SIG-M5 (cell line): ENCODE results near the gene PAPPA.

Experiments used
- DNase-seq: peaks from one replicate; lab custom pipeline; 2025; lab: John Stamatoyannopoulos, UW

Gene PAPPA

DNA sequence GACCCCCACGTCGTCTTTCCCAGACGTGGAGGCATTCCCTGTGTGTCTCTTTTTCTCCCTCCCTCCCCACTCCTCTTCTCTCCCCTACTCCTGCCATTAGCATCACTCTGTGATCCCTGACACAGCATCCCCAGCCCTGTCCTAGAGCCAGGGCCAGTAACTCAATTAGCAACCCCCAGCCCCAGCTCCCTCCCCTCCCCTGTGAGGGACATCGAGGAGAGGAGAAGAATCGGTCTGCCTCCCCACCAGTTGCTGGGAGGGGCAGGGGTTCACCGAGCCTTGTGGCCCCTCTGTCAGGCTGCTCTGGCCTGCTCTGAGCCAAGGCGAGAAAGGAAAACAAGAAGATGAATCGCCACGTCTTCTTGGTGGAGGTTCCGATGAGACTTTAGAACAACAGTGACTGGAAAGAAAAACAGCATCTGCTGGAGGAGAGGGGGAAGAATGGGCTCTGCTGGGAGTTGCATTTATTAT, 123.1 kb downstream of the PAPPA start:
- no peak for DNase-seq

DNA sequence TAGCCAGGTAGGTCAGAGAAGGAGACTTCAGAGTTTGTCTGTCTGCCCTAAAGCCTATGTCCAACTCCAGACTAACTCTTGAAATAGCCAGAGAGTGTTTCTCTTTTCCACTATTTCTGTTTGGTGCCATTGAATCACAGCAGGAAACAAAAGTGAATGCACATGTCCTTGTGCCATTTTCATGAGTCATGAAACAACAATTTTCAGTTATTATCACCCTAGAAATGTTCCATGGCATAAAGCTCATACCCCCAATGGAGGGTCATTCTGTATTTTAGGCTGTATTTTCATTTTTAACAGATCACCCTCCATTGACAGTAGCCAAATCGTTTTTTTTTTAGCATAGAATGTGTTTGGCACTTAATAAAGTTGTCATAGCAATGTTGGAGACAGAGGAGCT, 124.7 kb downstream of the PAPPA start:
- no peak for DNase-seq

DNA sequence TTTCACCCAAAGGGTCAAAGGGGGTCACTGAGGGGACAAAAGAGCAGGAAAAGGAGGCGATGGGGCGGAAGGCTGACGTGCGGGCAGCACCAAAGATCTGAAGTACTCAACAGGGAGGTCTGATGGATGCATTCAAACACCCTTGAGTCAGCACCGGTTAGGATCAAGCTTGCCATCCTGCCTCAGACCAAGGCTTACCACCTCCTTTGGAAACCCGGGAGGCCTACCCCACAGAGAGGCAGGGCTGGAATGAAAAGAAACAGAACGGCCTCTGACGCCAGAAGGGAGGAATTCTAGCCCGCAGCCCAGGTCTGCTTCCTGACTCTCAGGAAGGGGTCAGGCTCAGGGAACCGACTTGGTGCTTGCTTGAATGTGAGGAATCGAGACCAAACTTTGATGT, 125.6 kb downstream of the PAPPA start:
- no peak for DNase-seq

DNA sequence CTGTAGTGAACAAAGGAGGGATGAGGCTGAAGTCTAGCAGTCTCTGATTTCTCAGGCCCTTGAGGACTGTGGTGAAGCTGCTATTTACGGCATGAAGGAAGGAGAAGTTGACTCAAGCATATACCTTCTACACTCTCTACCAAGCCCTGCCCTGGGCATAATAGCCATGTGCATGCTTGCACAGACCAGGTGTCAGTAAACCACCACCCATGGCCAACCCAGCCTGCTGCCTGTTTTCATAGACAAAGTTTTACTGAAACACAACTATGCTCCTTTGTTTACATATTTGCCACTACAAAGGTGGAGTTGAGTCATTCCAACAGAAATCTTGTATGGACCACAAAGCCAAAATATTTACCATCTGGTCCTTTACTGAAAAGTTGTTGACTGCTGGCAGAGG, 126.9 kb downstream of the PAPPA start:
- DNase-seq = no peak

DNA sequence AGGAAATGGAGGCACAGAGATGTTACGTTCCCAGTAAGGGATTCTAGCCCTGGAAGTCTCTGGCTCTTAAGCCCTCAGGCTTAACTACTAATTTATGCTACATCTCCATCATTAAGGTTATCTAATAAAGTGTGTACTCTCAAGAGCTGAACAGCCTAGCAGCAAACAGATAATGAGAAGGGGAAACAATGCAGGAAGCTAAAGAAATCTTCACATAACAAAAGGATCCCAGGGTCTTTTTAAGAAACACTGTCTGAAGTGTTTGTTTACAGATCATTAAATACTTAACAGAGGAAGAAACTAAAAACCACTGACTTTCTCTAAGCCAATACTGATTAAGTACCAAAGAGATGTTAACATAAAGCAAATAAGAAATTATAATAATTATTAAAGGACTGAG, 129.0 kb downstream of the PAPPA start:
- DNase-seq = no peak

DNA sequence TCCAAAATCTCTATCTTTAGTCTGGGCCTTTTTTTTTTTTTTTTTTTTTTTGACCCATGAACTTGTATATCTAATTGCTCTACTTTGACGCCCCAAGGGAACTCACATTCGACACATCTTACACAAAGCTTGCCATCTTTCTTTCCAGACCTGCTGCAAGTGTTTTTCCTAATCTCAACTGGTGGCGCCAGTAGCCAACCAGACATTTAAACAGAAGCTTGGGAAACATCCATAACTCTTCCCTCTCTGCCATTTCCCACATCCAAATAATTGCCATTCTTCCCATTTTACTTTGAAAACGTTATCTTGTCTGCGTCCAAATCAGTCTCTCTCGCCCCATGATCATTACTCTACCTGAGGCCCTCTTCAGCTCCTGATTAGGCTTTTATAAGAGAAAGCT, 130.9 kb downstream of the PAPPA start:
- DNase-seq = no peak

DNA sequence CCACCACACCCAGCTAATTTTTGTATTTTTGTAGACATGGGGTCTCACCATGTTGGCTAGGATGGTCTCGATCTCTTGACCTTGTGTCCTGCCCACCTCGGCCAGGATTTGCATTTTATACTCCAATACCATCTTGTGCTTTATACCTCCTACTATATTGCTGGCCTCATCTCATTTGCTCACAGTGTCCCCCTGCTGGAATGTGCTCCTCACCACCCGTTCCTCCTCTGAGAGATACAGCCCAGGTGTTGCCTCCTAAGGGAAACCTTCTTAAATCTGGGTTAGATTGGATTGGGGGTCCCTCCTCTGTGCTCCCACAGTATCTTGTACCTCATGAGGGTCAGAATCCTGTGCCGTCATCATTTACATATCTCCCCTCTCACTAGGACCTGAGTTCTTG, 131.7 kb downstream of the PAPPA start:
- DNase-seq = no peak

DNA sequence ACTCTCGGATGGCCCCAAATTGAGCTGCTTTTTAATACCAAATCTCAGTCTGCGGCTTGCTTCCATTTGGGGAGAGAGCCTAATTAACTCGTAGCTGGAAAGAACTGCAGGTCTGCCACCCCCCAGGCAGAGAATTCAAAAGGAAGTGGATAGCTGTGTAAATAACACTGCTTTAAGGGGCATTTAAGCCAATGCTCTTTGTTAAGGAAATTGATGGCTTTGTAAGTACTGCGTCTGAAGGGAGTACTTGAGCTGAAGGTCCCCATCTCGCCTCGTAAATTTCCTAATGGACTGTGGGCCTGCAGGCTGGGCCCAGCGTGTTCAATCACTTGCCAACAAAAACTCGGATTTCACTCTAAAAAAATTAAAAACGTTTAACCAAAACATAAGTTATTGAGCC, 132.7 kb downstream of the PAPPA start:
- no peak for DNase-seq

DNA sequence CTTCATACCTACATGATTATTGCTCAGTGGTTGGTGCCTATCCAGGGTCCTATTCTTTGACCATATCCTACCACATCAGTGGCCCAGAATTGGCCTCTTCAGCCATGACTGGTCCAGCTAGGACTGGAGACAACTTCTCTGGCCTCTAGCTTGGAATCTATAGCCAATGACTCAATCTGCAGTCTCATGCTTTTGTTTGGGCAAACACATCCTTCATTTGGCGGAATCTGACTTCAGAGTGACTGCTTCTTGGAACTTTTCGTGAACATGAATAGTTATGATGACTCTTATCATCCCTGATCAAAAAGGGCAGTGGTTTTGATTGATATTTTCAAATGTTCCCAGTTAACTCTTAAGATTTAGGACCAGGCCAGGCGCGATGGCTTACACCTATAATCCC, 134.1 kb downstream of the PAPPA start:
- no peak for DNase-seq

DNA sequence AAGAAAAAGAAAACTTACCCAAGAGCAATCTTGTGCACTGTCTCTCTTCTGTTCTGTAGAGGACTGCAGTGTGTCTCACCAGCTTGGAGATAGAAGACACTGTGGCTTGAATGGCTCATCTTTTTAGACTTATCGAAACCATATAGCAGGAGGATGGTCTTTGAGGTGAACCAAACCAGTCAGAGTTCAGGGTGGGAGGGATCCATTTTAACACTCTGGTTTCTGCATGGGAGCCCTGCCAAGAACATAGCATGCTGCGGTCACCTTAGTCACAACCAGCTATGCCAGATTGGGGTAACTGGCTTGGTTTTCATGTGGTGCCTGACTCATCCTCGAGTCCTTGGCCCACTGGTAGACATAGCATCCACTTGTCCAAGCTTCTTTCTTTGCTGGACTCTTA, 135.1 kb downstream of the PAPPA start:
- no peak for DNase-seq

DNA sequence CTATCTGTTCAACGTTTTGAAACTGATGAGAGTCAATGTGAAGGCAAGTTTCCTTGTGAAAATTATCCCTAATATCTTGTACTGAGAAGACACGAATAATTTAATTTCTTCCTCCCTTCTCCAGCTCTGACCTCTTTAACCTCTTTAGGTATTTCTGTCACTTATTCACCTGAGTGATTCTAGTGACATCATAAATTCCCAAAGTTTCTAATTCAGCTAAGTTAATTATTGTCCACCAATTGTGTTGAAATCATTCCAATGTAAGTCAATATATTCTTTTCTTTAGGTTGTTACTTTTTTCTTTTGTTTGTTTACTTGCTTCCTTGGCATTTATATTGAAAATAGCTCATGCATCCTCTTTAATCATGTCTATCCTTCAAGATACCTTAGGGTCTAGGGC, 143.8 kb downstream of the PAPPA start:
- no peak for DNase-seq

DNA sequence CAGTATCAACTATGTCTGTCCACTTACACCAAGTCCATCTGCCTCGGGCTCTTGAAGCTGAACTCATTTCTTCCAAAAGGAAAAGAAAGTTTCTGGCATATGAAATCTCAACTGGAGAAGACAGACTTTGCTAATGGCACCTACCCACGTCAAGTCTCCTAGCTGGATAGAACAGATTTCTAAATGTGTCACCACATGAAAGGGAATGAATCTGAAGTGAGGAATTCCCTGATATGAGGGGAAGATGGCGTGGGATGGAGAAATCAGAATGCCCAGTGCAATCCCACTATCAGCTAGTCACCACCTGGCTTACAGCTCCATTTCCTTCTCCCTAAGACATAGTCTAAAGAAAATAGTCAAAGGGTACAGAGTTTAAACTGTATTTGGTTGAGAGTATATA, 144.7 kb downstream of the PAPPA start:
- no peak for DNase-seq

DNA sequence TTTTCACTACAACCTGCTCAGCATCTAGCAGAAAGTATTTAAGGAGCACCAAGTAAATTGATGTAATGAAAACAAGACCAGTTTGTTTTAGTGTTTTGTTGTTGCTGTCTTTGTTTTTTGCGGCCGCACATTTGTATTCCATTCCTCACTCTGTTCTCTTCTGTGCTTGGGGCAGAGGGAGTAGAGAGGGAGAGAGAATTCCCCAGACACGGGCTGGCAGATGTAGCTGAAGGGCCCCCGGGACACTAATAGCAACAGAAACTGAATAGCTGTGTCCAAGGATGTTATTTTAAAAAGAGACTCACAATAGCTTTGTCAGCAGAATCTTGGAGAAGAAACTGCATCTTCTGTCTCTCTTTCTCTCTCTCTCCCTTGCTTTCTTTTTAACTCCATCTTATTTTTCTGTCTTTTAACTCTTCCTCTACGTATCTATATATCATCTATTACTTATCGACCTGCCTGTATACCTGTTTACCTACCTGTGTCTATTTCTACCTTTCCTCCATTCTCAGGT, 145.3 kb downstream of the PAPPA start:
- DNase-seq = no peak

DNA sequence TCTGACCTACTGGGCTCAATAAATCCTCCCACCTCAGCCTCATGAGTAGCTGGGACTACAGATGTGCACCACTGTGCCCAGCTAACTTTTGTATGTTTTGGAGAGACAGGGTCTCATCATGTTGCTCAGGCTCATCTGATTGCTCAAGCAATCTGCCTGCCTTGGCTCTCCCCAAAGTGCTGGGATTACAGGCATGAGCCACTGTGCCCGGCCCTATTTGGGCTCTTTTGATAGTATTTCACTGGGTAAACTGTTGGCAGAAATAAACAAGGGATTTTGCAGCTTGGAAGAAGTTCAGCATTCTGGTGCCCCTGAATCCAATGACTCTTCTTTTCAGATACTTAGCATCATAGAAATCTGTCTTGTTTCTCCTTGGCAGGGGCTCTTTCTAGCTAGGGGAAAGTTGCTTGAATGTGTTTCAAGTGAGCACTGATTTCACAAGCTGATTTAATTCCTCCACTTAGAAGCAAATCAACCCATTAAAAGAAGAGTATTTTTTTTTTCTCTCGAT, 146.8 kb downstream of the PAPPA start:
- no peak for DNase-seq

DNA sequence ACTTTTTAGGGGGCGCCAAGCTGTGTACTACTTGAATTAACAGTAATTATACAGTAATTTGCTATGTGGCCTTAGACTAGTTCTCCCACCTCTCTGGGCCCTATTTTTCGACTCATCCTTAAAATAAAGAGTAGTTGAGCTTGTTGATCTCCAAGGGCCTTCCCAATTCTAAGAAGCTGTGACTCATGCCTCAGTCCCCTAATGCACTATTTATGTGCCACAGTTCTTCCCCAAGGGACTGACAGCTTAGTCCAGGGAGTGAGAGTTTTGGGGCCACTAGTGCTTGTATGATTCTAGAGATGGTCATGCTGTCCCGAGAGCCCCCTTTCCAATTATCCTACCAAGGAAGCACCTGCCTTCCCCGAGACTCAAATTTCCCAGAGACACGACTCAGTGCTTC, 149.7 kb downstream of the PAPPA start:
- DNase-seq = no peak

DNA sequence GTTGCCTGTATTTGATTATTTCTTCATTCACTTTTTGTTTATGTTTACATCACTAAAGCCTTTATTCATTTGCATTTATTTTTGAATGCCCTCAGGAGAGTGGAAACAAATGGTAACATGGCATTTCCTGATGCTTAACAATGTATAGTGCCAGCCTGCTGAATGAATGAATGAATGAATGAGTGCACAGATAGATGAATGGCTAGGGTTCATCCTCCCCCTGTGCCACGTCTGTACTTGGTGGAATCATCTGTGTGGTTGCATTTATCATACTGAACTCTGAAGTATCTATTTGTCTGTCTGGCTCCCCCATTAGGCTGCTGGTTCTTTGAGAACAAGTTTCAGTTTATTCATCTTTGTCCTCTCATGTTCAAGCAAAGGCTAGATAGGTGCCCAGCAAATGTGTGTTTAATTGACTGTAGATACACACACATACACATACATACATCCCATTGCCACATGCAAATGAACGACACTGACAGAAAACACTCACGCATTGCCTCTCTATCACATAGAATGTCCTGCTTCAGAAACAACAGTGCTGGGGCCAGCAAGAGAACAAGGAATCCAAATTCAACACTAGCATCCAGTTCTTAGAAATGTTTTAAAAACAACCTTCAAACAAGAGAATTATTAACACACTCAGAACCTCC, 150.4 kb downstream of the PAPPA start:
- no peak for DNase-seq

DNA sequence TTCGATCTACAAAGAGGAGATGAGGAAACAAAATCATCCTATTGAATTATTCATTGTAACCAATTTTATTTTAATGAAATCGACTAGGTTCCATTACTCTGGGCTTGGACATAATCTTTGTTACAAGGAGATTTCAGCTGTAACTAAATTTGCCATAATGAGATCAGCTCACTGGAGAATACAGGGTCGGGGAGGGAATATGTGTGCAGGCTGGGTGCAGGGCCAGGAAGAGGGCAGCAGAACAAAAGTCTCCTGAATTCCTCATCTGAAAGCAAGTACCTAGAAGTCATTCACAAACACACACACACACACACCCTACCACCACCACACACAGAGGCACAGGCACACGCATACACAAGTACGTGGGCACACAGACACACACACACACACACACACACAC, 151.2 kb downstream of the PAPPA start:
- DNase-seq = no peak

DNA sequence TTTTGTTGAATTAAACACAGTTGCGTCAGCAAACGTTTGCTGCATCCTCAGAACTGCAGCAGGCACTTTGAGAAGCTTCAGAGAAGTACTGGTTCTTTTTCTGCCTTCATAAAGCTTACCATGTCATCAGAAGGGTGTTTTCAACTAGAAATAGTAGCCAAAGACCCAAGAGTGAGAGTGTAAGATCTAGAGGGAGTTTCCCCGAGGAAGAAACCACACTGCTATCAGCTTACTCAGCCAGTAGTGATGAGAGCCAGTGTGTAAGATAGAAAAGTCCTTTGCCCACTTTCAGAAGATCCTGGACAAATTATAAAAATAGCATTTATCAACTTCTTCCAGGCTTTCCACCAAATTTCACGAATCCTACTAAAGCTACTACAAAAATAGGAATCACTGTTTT, 154.5 kb downstream of the PAPPA start:
- DNase-seq = no peak

DNA sequence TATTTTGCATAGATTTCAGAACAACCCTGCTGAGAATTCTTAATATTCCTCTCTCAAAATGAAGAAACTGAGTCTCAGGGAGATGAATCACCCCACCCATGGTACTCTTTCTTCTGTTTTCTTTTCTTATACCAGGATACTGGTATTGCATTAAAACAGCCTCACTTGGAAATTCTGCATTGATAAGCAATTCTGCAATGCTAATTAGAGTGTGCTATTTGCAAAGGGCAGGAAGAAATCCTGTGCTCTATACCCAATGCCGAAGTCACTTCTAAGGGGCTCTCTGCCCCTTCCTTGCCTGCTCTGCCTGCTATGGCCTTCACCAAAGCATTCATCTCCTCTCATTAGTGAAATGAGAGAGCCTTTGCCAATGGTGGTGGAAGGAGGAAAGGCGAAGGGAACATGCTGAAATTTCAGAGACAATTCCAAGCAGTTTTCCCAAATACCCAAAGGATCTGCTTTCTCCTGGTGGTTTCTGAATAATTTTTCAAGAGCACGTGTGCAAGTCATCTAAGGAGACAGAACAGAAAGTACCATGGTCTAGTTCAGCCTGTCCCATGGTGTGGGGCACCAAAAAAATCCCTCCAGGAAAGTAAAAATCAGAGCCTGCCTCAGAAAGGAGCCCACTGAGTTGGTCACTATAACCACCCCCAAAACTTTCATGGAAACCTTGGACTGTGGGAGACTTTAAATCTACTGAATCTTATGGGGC, 156.5 kb downstream of the PAPPA start:
- no peak for DNase-seq

DNA sequence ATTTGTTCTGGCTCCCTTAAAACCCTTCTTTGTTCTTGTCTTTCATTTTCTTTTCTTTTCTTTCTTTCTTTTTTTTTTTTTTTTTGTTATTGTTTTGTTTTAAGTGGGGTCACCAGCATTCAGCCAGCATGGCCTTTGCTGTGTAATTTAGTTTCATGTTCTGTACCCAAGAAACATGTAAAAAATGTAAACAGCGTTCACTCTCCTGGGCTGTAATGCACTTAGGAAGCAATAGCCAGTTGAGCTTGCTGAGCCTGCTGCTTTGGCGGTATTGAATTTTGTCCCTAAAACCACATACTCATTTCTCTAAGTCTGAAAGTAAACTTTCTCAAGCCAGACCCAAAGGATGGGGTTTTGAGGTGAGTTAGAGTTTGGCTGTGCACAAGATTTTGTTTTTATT, 158.6 kb downstream of the PAPPA start:
- no peak for DNase-seq

DNA sequence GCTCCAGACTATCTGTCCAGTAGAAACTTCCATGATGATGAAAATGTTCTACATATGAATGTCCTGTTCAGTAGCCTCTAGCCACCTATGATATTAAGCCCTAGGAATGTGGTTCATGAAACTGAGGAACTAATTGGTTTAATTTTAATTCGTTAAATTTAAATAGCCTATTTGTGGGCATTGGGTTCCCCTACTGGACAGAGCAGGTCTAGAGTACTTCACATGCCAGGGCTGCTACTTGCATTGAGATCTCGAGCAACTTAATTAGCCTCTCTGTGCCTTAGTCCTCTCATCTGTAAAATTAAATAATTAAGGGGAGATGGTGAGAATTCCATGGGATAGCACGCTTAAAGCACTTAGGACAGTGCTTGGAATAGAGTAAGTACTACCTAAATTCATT, 160.0 kb downstream of the PAPPA start:
- no peak for DNase-seq

DNA sequence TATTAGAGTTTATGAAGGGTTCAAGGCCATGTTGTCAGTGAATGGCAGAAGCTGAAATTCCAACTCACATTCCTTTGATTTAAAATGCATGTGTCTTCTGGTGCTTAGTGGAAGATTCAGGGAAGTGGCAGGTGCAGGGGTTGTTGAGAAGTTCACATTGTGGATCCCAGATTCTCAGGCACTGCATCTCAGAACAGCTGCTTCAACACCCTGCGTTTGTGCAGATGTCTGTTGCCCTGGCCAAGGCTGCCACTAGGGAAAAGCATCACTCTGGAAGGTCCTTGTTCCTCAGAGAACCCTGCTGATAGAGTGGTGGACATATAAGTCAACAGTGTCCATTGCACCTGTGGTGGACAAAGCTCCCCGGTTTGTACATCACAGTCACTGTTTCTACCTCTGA, 162.7 kb downstream of the PAPPA start:
- no peak for DNase-seq

DNA sequence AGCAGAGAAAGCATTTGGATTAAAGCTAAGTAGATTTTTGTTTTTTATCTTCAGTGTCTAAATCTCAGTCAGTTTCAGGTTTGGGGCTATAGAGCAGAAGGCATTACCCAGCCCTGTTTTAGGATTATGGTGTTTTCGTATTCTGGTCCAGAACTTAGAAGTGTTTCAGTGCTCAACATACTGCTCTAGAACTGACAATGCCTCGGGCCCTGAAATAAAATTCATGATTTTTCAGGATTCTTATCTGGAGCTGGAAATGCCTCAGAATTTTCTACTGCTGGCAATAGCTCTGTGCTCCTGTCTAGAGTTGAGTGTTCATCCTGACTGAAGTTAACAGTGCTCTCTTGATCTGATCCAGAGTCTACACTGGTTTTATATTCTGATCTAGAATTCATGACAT, 163.9 kb downstream of the PAPPA start:
- no peak for DNase-seq
